Kidney (tissue), 14 donors: ENCODE measurements around the gene GRID1. TPM values are rescaled to one million over a fixed set of nuclear protein-coding genes. Genes with fewer than 3 reads are reported as not detected.

Source experiments
- DNase-seq, 5 donors: peaks; one replicate each; pipeline ENCODE4 v3.0.0-alpha.2; 2013 to 2020
- FAIRE-seq: peaks from 2 replicates; lab custom pipeline; 2012; peaks lifted over from hg19 to GRCh38; lab: Jason Lieb, UNC
- H3K27ac ChIP-seq, 2 donors: one replicate each; pipeline ENCODE4 v1.7.0; 2013; ENCODE audit warnings: low read depth in 2 of 2, low read length in 2 of 2, inconsistent platforms in 1 of 2
- H3K27me3 ChIP-seq: one replicate; pipeline ENCODE4 v1.7.1; 2013; ENCODE audit warnings: low read length, inconsistent platforms; ENCODE audit not compliant: control insufficient read depth, insufficient read depth
- H3K36me3 ChIP-seq, 3 donors: one replicate each; pipeline versions ENCODE4 v1.7.0 to v1.7.1; 2013; ENCODE audit warnings: low read length in 3 of 3, control low read depth in 1 of 3, inconsistent platforms in 1 of 3; ENCODE audit not compliant: insufficient read depth in 3 of 3, control insufficient read depth in 2 of 3
- H3K4me1 ChIP-seq, 3 donors: one replicate each; pipeline versions ENCODE4 v1.7.0 to v1.7.1; 2013; ENCODE audit warnings: low read length in 3 of 3, inconsistent platforms in 1 of 3, low read depth in 1 of 3; ENCODE audit not compliant: control insufficient read depth in 2 of 3, insufficient read depth in 2 of 3
- H3K4me3 ChIP-seq, 3 donors: one replicate each; pipeline versions ENCODE4 v1.7.0 to v1.8.1; 2013; ENCODE audit warnings: low read length in 3 of 3, control low read depth in 1 of 3, inconsistent platforms in 1 of 3
- H3K9ac ChIP-seq, 3 donors: one replicate each; pipeline versions ENCODE4 v1.7.0 to v1.7.1; 2013; ENCODE audit warnings: low read length in 3 of 3, control low read depth in 1 of 3, inconsistent platforms in 1 of 3
- H3K9me3 ChIP-seq, 3 donors: one replicate each; pipeline versions ENCODE4 v1.7.0 to v1.7.1; 2013; ENCODE audit warnings: low read length in 3 of 3, control low read depth in 1 of 3, inconsistent platforms in 1 of 3; ENCODE audit not compliant: control insufficient read depth in 2 of 3, insufficient read depth in 1 of 3
- CTCF ChIP-seq: IDR thresholded peaks from 3 replicates; pipeline ENCODE4 v1.5.1; 2012; ENCODE audit warnings: mild to moderate bottlenecking, moderate library complexity, borderline replicate concordance; ENCODE audit not compliant: insufficient read depth; ENCODE audit errors: extremely low read depth
- intact Hi-C: fragments of 100-400 bp; cut with DNase I; formaldehyde crosslinking; loops from one replicate; pipeline ENCODE4 v1.11.1; 2022
- polyA plus RNA-seq: library from polyadenylated mRNA; stranded (reverse); fragments of 350-450 nt; fragmentation: Illumina TruSeq; extraction: RNeasy Lipid Tissue Mini Kit (QIAGEN cat#74804); gene quantifications from one replicate; pipeline ENCODE4 v1.2.3, GENCODE V29; 2014; ENCODE audit warnings: low read depth, low replicate concordance; ENCODE audit not compliant: insufficient read depth
- total RNA-seq: library from RNA; stranded (reverse); fragmentation: NEBNext Ultra II Directional; extraction: Animal tissue kit (Norgen Biotek cat#: 25700); gene quantifications from one replicate; pipeline ENCODE4 v1.2.1, GENCODE V29; 2021
- donor health status: control.
- donor health status: control.
- donor health status: control.
- donor health status: control.
- donor health status: control.
- donor health status: DM: yes; HTN: yes; CAD: no.
- donor health status: Normal renal cell carcinoma (clear cell type).

The GRID1 gene
- total and polyA plus RNA-seq, 2 donors from 2014 or later: 0.37 to 1.4 TPM

- intact Hi-C loops: no loop called here
- no peak for TF ChIP-seq CTCF
- DNase-seq: no peak
These were observed 159.4 kb downstream of the GRID1 start for GRCh38 chr10:86207226-86207625.

GRCh38 chr10:86206240-86206579 is 160.4 kb downstream of the GRID1 start:
- no peaks in the 10 kb centered on the region for H3K4me1 ChIP-seq
- H3K36me3 ChIP-seq: no peaks in the 10 kb centered on the region
- H3K4me3 ChIP-seq: no peak overlapping the region
- DNase-seq: no peak
- intact Hi-C loops: no loop called here
- H3K9ac ChIP-seq: no peak overlapping the region
- FAIRE-seq: no peak
- no peak overlapping the region for H3K27ac ChIP-seq
- H3K27me3 ChIP-seq: no peaks in the 10 kb centered on the region
- no peaks in the 10 kb centered on the region for H3K9me3 ChIP-seq
- no peak for TF ChIP-seq CTCF

More at GRCh38 chr10:86207226-86207625, 159.4 kb downstream of the GRID1 start:
- no peak for FAIRE-seq
- no peak overlapping the region for H3K9ac ChIP-seq
- H3K9me3 ChIP-seq: no peaks in the 10 kb centered on the region
- H3K4me1 ChIP-seq: no peaks in the 10 kb centered on the region
- H3K4me3 ChIP-seq: no peak overlapping the region
- H3K36me3 ChIP-seq: no peaks in the 10 kb centered on the region
- no peak overlapping the region for H3K27ac ChIP-seq
- H3K27me3 ChIP-seq: no peaks in the 10 kb centered on the region

- Histone ChIP-seq H3K9me3 (no peaks in the 10 kb centered on the region), H3K4me3 (no peak overlapping the region), H3K9ac (no peak overlapping the region), H3K27ac (no peak overlapping the region), H3K36me3 (no peaks in the 10 kb centered on the region), H3K27me3 (no peaks in the 10 kb centered on the region), H3K4me1 (no peaks in the 10 kb centered on the region)
- TF ChIP-seq CTCF: no peak
- no peak for FAIRE-seq
- no peak for DNase-seq
- intact Hi-C loops: no loop called here
These were observed 161.0 kb downstream of the GRID1 start for GRCh38 chr10:86205306-86206239.
